Measurements from ENCODE around the gene MFAP3.
"Not testable (repeated sequence)": the region's sequence is repeated elsewhere in the genome, so short reads cannot be mapped to it uniquely, and the experiment has no call there.

Gene MFAP3

GRCh38 chr5:154038707-154039457, at the start of gene MFAP3, which contains the start of gene FAM114A2:
Gene MFAP3, plus strand, starts transcription at chr5:154038967. Its CDS starts 10,756 bp downstream, at chr5:154049723.
Gene FAM114A2, minus strand, starts transcription at chr5:154038910. Its CDS starts 3,957 bp downstream, at chr5:154034953.
- Histone ChIP-seq H3K9me3 (ENCODE audit: control insufficient read depth, low read length) (no peaks in the 10 kb centered on the region), H3K4me1 (ENCODE audit: control insufficient read depth, insufficient read depth, low read length) (no peaks in the 10 kb centered on the region), H3K36me3 (ENCODE audit: control insufficient read depth, insufficient read depth, low read length) (no peaks in the 10 kb centered on the region), H3K9ac (ENCODE audit: low read length) (peak within 1 kb of the TSS; percentile 91), H3K27me3 (ENCODE audit: control insufficient read depth, insufficient read depth, low read length) (no peaks in the 10 kb centered on the region), H3K4me3 (ENCODE audit: low read length) (peak within 1 kb of the TSS; percentile 93)

- Histone ChIP-seq H3K4me3 (ENCODE audit: low read length) (no peak overlapping the region), H3K27me3 (ENCODE audit: control insufficient read depth, insufficient read depth, low read length) (no peaks in the 10 kb centered on the region), H3K9me3 (ENCODE audit: control insufficient read depth, low read length) (no peaks in the 10 kb centered on the region), H3K4me1 (ENCODE audit: control insufficient read depth, insufficient read depth, low read length) (no peaks in the 10 kb centered on the region), H3K36me3 (ENCODE audit: control insufficient read depth, insufficient read depth, low read length) (no peaks in the 10 kb centered on the region), H3K9ac (ENCODE audit: low read length) (no peak overlapping the region)
Measured at GRCh38 chr5:153991168-153991567, 47.6 kb upstream of the MFAP3 start.

GRCh38 chr5:153998010-153998409, 40.8 kb upstream of the MFAP3 start:
- H3K9ac ChIP-seq (ENCODE audit: low read length): no peak overlapping the region
- H3K9me3 ChIP-seq (ENCODE audit: control insufficient read depth, low read length): no peaks in the 10 kb centered on the region
- no peaks in the 10 kb centered on the region for H3K4me1 ChIP-seq (ENCODE audit: control insufficient read depth, insufficient read depth, low read length)
- H3K4me3 ChIP-seq (ENCODE audit: low read length): no peak overlapping the region
- H3K36me3 ChIP-seq (ENCODE audit: control insufficient read depth, insufficient read depth, low read length): peaks cover 3% of the 10 kb centered on the region
- H3K27me3 ChIP-seq (ENCODE audit: control insufficient read depth, insufficient read depth, low read length): no peaks in the 10 kb centered on the region

GRCh38 chr5:153998768-153999167, 40.0 kb upstream of the MFAP3 start:
- Histone ChIP-seq H3K27me3 (ENCODE audit: control insufficient read depth, insufficient read depth, low read length) (no peaks in the 10 kb centered on the region), H3K9ac (ENCODE audit: low read length) (no peak overlapping the region), H3K36me3 (ENCODE audit: control insufficient read depth, insufficient read depth, low read length) (peaks cover 3% of the 10 kb centered on the region), H3K9me3 (ENCODE audit: control insufficient read depth, low read length) (no peaks in the 10 kb centered on the region), H3K4me3 (ENCODE audit: low read length) (no peak overlapping the region), H3K4me1 (ENCODE audit: control insufficient read depth, insufficient read depth, low read length) (no peaks in the 10 kb centered on the region)

GRCh38 chr5:153999995-154000394, 38.8 kb upstream of the MFAP3 start:
- H3K27me3 ChIP-seq (ENCODE audit: control insufficient read depth, insufficient read depth, low read length): no peaks in the 10 kb centered on the region

GRCh38 chr5:154000703-154001102, 38.1 kb upstream of the MFAP3 start:
- peaks cover 3% of the 10 kb centered on the region for H3K36me3 ChIP-seq (ENCODE audit: control insufficient read depth, insufficient read depth, low read length)
- H3K9ac ChIP-seq (ENCODE audit: low read length): no peak overlapping the region
- H3K4me1 ChIP-seq (ENCODE audit: control insufficient read depth, insufficient read depth, low read length): no peaks in the 10 kb centered on the region
- H3K27me3 ChIP-seq (ENCODE audit: control insufficient read depth, insufficient read depth, low read length): no peaks in the 10 kb centered on the region
- no peaks in the 10 kb centered on the region for H3K9me3 ChIP-seq (ENCODE audit: control insufficient read depth, low read length)
- H3K4me3 ChIP-seq (ENCODE audit: low read length): no peak overlapping the region

More at GRCh38 chr5:153999995-154000394, 38.8 kb upstream of the MFAP3 start:
- Histone ChIP-seq H3K9ac (ENCODE audit: low read length) (no peak overlapping the region), H3K4me1 (ENCODE audit: control insufficient read depth, insufficient read depth, low read length) (no peaks in the 10 kb centered on the region), H3K4me3 (ENCODE audit: low read length) (no peak overlapping the region), H3K9me3 (ENCODE audit: control insufficient read depth, low read length) (no peaks in the 10 kb centered on the region), H3K36me3 (ENCODE audit: control insufficient read depth, insufficient read depth, low read length) (peaks cover 3% of the 10 kb centered on the region)

- Histone ChIP-seq H3K4me1 (ENCODE audit: control insufficient read depth, insufficient read depth, low read length) (no peaks in the 10 kb centered on the region), H3K4me3 (ENCODE audit: low read length) (no peak overlapping the region), H3K9ac (ENCODE audit: low read length) (no peak overlapping the region), H3K36me3 (ENCODE audit: control insufficient read depth, insufficient read depth, low read length) (peaks cover 3% of the 10 kb centered on the region), H3K27me3 (ENCODE audit: control insufficient read depth, insufficient read depth, low read length) (no peaks in the 10 kb centered on the region), H3K9me3 (ENCODE audit: control insufficient read depth, low read length) (no peaks in the 10 kb centered on the region)
Measured at GRCh38 chr5:154002093-154002492, 36.7 kb upstream of the MFAP3 start.

- Histone ChIP-seq H3K9me3 (ENCODE audit: control insufficient read depth, low read length) (no peaks in the 10 kb centered on the region), H3K4me3 (ENCODE audit: low read length) (no peak overlapping the region), H3K27me3 (ENCODE audit: control insufficient read depth, insufficient read depth, low read length) (no peaks in the 10 kb centered on the region), H3K4me1 (ENCODE audit: control insufficient read depth, insufficient read depth, low read length) (no peaks in the 10 kb centered on the region), H3K9ac (ENCODE audit: low read length) (no peak overlapping the region), H3K36me3 (ENCODE audit: control insufficient read depth, insufficient read depth, low read length) (peaks cover 3% of the 10 kb centered on the region)
Measured at GRCh38 chr5:154002511-154003020, 36.2 kb upstream of the MFAP3 start.

GRCh38 chr5:154005648-154006047, 33.1 kb upstream of the MFAP3 start:
- no peaks in the 10 kb centered on the region for H3K4me1 ChIP-seq (ENCODE audit: control insufficient read depth, insufficient read depth, low read length)
- no peak overlapping the region for H3K4me3 ChIP-seq (ENCODE audit: low read length)
- peaks cover 3% of the 10 kb centered on the region for H3K36me3 ChIP-seq (ENCODE audit: control insufficient read depth, insufficient read depth, low read length)
- H3K9ac ChIP-seq (ENCODE audit: low read length): no peak overlapping the region
- H3K27me3 ChIP-seq (ENCODE audit: control insufficient read depth, insufficient read depth, low read length): no peaks in the 10 kb centered on the region
- no peaks in the 10 kb centered on the region for H3K9me3 ChIP-seq (ENCODE audit: control insufficient read depth, low read length)

- Histone ChIP-seq H3K36me3 (ENCODE audit: control insufficient read depth, insufficient read depth, low read length) (no peaks in the 10 kb centered on the region), H3K27me3 (ENCODE audit: control insufficient read depth, insufficient read depth, low read length) (no peaks in the 10 kb centered on the region), H3K9ac (ENCODE audit: low read length) (no peak overlapping the region)
Measured at GRCh38 chr5:154010660-154011059, 28.1 kb upstream of the MFAP3 start.

GRCh38 chr5:154015071-154015693, 23.6 kb upstream of the MFAP3 start:
- H3K27me3 ChIP-seq (ENCODE audit: control insufficient read depth, insufficient read depth, low read length): no peaks in the 10 kb centered on the region
- no peaks in the 10 kb centered on the region for H3K9me3 ChIP-seq (ENCODE audit: control insufficient read depth, low read length)
- H3K4me1 ChIP-seq (ENCODE audit: control insufficient read depth, insufficient read depth, low read length): no peaks in the 10 kb centered on the region
- H3K9ac ChIP-seq (ENCODE audit: low read length): no peak overlapping the region
- no peaks in the 10 kb centered on the region for H3K36me3 ChIP-seq (ENCODE audit: control insufficient read depth, insufficient read depth, low read length)
- H3K4me3 ChIP-seq (ENCODE audit: low read length): no peak overlapping the region

More at GRCh38 chr5:154010660-154011059, 28.1 kb upstream of the MFAP3 start:
- Histone ChIP-seq H3K9me3 (ENCODE audit: control insufficient read depth, low read length) (no peaks in the 10 kb centered on the region), H3K4me3 (ENCODE audit: low read length) (no peak overlapping the region), H3K4me1 (ENCODE audit: control insufficient read depth, insufficient read depth, low read length) (no peaks in the 10 kb centered on the region)

- H3K9me3 ChIP-seq (ENCODE audit: control insufficient read depth, low read length); H3K27me3 ChIP-seq (ENCODE audit: control insufficient read depth, insufficient read depth, low read length); H3K4me3 ChIP-seq (ENCODE audit: low read length); H3K9ac ChIP-seq (ENCODE audit: low read length); H3K4me1 ChIP-seq (ENCODE audit: control insufficient read depth, insufficient read depth, low read length); H3K36me3 ChIP-seq (ENCODE audit: control insufficient read depth, insufficient read depth, low read length): not testable (repeated sequence)
Measured at GRCh38 chr5:154018919-154019318, 19.8 kb upstream of the MFAP3 start.
